SJSA1 (cell line): ENCODE data around the gene RBBP6. TPM values are rescaled to one million over a fixed set of nuclear protein-coding genes. Genes with fewer than 3 reads are reported as not detected.
A peak's percentile ranks its signal among the peaks of the same experiment; 100 is the strongest.

ENCODE experiments used
- DNase-seq, 2 experiments: peaks; one replicate each; pipeline ENCODE4 v3.0.0-alpha.2; 2015 to 2020; ENCODE audit warnings: low spot score in 2 of 2, low read depth in 1 of 2
- H3K27ac ChIP-seq: fragments of 250-450 bp; sonication (Bioruptor Pico); 2 replicates; pipeline ENCODE4 v1.5.1; 2020; ENCODE audit warnings: mild to moderate bottlenecking, moderate library complexity
- H3K27me3 ChIP-seq: fragments of 250-450 bp; sonication (Bioruptor Pico); replicated peaks from 2 replicates; pipeline ENCODE4 v1.5.1; 2020; ENCODE audit warnings: mild to moderate bottlenecking, moderate library complexity
- H3K36me3 ChIP-seq: fragments of 250-450 bp; sonication (Bioruptor Pico); 2 replicates; pipeline ENCODE4 v1.5.1; 2020; ENCODE audit warnings: mild to moderate bottlenecking
- H3K4me1 ChIP-seq: fragments of 250-450 bp; sonication (Bioruptor Pico); replicated peaks from 2 replicates; pipeline ENCODE4 v1.6.1; 2021; ENCODE audit warnings: mild to moderate bottlenecking
- H3K4me3 ChIP-seq: fragments of 250-450 bp; sonication (Bioruptor Pico); 2 replicates; pipeline ENCODE4 v1.5.1; 2020; ENCODE audit warnings: mild to moderate bottlenecking
- H3K9me3 ChIP-seq: fragments of 250-450 bp; sonication (Bioruptor Pico); replicated peaks from 2 replicates; pipeline ENCODE4 v1.5.1; 2020; ENCODE audit warnings: mild to moderate bottlenecking
- total RNA-seq: library from RNA; depleted of rRNA; stranded (reverse); fragments of >200 nt; shearing (Covaris generic); gene quantifications from 2 replicates; pipeline ENCODE4 v1.2.3, GENCODE V29; 2014

RBBP6 gene
- total RNA-seq, 1 experiment from 2014 or later, result 23.6 TPM

DNA sequence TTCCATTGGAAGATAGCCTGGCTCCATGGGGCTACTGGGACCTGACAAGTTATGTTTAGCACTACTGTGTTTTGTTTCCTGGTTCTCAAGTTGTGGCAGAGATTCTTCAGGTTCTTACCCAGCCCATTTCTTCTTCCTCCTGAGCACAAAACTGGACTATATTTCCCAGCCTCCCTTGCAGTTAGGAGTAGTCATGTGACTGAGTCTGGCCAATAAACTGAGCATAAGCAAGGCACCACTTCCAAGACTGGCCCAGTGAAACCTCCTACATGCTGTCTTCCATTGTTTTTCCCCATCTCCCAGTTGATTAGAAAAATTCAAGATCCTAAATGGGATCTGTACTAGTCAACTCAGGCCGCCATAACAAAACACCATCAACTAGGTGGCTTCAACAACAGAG lies 28.2 kb upstream of the RBBP6 start:
- no peak for DNase-seq
- Histone ChIP-seq H3K4me3 (no peak overlapping the region), H3K36me3 (no peaks in the 10 kb centered on the region), H3K27me3 (no peaks in the 10 kb centered on the region), H3K27ac (no peak overlapping the region), H3K4me1 (no peaks in the 10 kb centered on the region), H3K9me3 (no peaks in the 10 kb centered on the region)

GRCh38 chr16:24511792-24512191 lies 27.6 kb upstream of the RBBP6 start:
- H3K4me1 ChIP-seq, result no peaks in the 10 kb centered on the region
- DNase-seq, result no peak
- no peaks in the 10 kb centered on the region for H3K27me3 ChIP-seq
- no peak overlapping the region for H3K4me3 ChIP-seq
- H3K36me3 ChIP-seq, result no peaks in the 10 kb centered on the region
- H3K9me3 ChIP-seq, result no peaks in the 10 kb centered on the region
- no peak overlapping the region for H3K27ac ChIP-seq

- Histone ChIP-seq H3K27ac (no peak overlapping the region), H3K27me3 (no peaks in the 10 kb centered on the region), H3K9me3 (no peaks in the 10 kb centered on the region), H3K36me3 (no peaks in the 10 kb centered on the region), H3K4me1 (no peaks in the 10 kb centered on the region), H3K4me3 (no peak overlapping the region)
- DNase-seq, result no peak
Measured at GRCh38 chr16:24514096-24514495, 25.3 kb upstream of the RBBP6 start.

- no peaks in the 10 kb centered on the region for H3K27me3 ChIP-seq
- H3K27ac ChIP-seq, result no peak overlapping the region
- no peak for DNase-seq
- H3K9me3 ChIP-seq, result no peaks in the 10 kb centered on the region
- H3K4me3 ChIP-seq, result no peak overlapping the region
- H3K36me3 ChIP-seq, result no peaks in the 10 kb centered on the region
- no peaks in the 10 kb centered on the region for H3K4me1 ChIP-seq
Measured at GRCh38 chr16:24515186-24515585, 24.2 kb upstream of the RBBP6 start.

GRCh38 chr16:24516900-24517669 lies 22.3 kb upstream of the RBBP6 start:
- peak; percentile 78 to 83 for DNase-seq
- Histone ChIP-seq H3K27me3 (no peaks in the 10 kb centered on the region), H3K27ac (no peak overlapping the region), H3K4me3 (peak overlapping the region; percentile 13), H3K36me3 (no peaks in the 10 kb centered on the region), H3K4me1 (no peaks in the 10 kb centered on the region), H3K9me3 (no peaks in the 10 kb centered on the region)

- Histone ChIP-seq H3K27me3 (no peaks in the 10 kb centered on the region), H3K36me3 (no peaks in the 10 kb centered on the region), H3K4me3 (no peak overlapping the region), H3K4me1 (no peaks in the 10 kb centered on the region), H3K9me3 (no peaks in the 10 kb centered on the region), H3K27ac (no peak overlapping the region)
- DNase-seq, result no peak
Measured at GRCh38 chr16:24518498-24518897, 20.9 kb upstream of the RBBP6 start.

GRCh38 chr16:24520983-24521382 lies 18.4 kb upstream of the RBBP6 start:
- no peak for DNase-seq
- no peaks in the 10 kb centered on the region for H3K9me3 ChIP-seq
- no peak overlapping the region for H3K27ac ChIP-seq
- no peaks in the 10 kb centered on the region for H3K27me3 ChIP-seq
- peaks cover 5% of the 10 kb centered on the region for H3K4me1 ChIP-seq
- no peaks in the 10 kb centered on the region for H3K36me3 ChIP-seq
- H3K4me3 ChIP-seq, result no peak overlapping the region

GRCh38 chr16:24522751-24523150 lies 16.6 kb upstream of the RBBP6 start:
- Histone ChIP-seq H3K36me3 (no peaks in the 10 kb centered on the region), H3K4me3 (no peak overlapping the region), H3K27ac (no peak overlapping the region), H3K9me3 (no peaks in the 10 kb centered on the region), H3K27me3 (no peaks in the 10 kb centered on the region), H3K4me1 (peaks cover 20% of the 10 kb centered on the region)
- no peak for DNase-seq

DNA sequence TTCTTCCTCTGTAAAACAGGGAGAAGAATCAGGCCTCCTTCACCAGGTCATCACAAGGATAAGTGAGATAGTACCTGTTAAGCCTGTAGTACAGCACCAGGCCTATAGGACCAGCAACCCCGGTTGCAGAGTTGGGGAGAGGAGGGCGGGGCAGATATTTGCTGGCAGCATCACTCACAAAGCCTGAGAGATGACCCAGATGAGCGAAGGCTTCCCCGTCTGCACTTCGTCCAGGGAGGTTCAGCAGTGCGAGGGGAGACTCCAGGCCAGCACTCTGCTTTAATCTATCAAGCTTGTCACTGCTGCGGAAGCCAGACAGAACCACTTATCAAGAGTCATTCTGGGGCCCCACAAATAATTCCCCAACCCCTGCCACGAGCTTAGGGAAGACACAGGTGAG lies 15.8 kb upstream of the RBBP6 start:
- no peaks in the 10 kb centered on the region for H3K27me3 ChIP-seq
- no peak for DNase-seq
- peaks cover 20% of the 10 kb centered on the region for H3K4me1 ChIP-seq
- no peak overlapping the region for H3K27ac ChIP-seq
- no peak overlapping the region for H3K4me3 ChIP-seq
- H3K9me3 ChIP-seq, result no peaks in the 10 kb centered on the region
- H3K36me3 ChIP-seq, result no peaks in the 10 kb centered on the region

DNA sequence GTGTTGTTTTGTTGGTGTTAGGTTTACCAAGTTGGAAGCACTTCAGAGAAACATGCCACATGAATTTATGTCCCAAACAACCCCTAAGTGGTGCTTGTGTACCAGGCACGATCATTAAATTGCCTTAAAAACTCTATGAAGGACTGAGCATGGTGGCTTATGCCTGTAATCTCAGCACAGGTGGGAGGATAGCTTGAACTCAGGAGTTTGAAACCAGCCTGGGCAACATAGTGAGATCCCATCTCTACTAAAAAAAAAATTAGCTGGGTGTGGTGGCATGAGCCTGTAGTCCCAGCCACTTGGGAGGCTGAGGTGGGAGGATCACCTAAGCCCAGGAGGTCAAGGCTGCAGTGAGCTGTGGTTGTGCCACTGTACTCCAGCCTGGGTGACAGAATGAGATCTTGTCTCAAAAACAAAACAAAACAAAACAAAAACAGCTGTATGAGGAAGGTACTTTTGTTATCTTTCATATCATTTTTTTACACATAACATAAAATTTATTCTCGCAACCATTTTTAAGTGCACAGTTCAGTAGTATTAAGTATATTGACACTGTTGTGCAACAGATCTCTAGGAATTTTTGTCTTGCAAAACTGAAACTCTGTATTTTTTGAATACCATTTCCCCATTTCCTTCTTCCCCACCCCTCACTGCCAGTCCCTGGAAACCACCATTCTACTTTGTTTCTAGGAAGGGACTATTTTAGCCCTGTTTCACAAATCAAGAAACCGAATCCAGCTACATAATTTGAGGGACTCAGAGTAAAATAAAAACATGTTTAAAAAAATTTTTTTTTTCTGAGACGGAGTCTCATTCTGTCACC lies 14.3 kb upstream of the RBBP6 start:
- peaks cover 20% of the 10 kb centered on the region for H3K4me1 ChIP-seq
- no peak overlapping the region for H3K27ac ChIP-seq
- H3K9me3 ChIP-seq, result no peaks in the 10 kb centered on the region
- H3K36me3 ChIP-seq, result no peaks in the 10 kb centered on the region
- H3K4me3 ChIP-seq, result no peak overlapping the region
- H3K27me3 ChIP-seq, result no peaks in the 10 kb centered on the region
- no peak for DNase-seq

DNA sequence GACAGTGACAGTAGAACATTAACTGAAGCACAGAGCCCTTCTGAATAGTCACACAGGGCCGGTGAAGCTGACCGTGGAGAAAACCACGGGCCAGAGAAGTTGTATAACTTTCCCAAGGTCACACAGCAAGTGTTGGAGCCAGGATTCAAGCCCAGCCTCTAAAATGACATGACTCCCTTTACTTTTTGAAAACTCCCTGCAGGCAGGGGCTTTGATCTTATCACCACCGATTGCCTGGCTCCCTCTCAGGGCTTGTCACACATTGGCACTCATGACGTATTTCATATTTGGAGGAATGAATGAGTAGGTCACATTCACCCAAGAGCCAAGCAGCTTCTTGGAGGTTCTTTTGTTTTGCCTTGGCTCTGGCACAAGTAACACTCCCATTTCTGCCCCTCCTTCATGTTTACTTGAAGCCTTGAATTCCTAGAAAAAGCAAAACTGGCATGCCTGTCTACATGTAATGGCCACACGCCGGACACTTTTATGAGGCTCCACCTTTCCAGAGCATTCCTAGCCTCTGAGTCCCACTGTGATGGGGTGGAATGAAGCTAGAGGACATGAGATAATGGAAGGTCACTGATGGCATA lies 13.3 kb upstream of the RBBP6 start:
- DNase-seq, result peak; percentile 80

GRCh38 chr16:24526701-24527495 lies 12.5 kb upstream of the RBBP6 start:
- Histone ChIP-seq H3K4me1 (peaks cover 20% of the 10 kb centered on the region), H3K27me3 (no peaks in the 10 kb centered on the region), H3K36me3 (no peaks in the 10 kb centered on the region), H3K9me3 (no peaks in the 10 kb centered on the region), H3K27ac (peak overlapping the region; percentile 2; the same call in 1 of the 2 replicates), H3K4me3 (no peak overlapping the region)
- DNase-seq, result no peak

More for the DNA sequence above, 13.3 kb upstream of the RBBP6 start:
- no peaks in the 10 kb centered on the region for H3K27me3 ChIP-seq
- no peaks in the 10 kb centered on the region for H3K36me3 ChIP-seq
- no peaks in the 10 kb centered on the region for H3K9me3 ChIP-seq
- H3K4me3 ChIP-seq, result no peak overlapping the region
- H3K27ac ChIP-seq, result peak overlapping the region; percentile 50
- H3K4me1 ChIP-seq, result peaks cover 20% of the 10 kb centered on the region

DNA sequence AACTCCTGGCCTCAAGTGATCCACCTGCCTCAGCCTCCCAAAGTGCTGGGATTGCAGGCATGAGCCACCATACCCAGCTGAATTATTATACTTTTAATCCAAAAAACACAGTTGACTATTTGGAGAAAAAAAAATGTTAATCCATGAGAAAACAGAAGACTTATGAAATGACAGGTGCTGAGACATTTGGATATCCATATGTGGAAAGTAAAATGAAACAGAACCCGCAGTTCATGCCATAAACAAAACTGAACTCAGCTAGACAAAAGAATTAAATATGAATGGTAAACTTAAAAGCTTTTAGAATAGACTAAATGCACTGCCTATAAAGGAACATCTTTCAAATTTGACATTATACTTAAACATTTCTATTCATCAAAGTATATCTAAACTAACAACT lies 8.2 kb upstream of the RBBP6 start:
- Histone ChIP-seq H3K36me3 (no peaks in the 10 kb centered on the region), H3K27me3 (no peaks in the 10 kb centered on the region), H3K4me1 (peaks cover 13% of the 10 kb centered on the region), H3K4me3 (no peak overlapping the region), H3K27ac (no peak overlapping the region), H3K9me3 (no peaks in the 10 kb centered on the region)
- DNase-seq, result no peak
